ENCODE results near the gene DHRS7B.
A peak's percentile ranks its signal among the peaks of the same experiment; 100 is the strongest.

DHRS7B gene

GRCh38 chr17:21200590-21201297 lies 74.0 kb downstream of the DHRS7B start:
- TF ChIP-seq CTCF (conservative IDR thresholded peaks at IDR 0.05; ENCODE audit: low read depth) = no peak
- POLR2A ChIA-PET (ENCODE audit: low non-redundant PET) = no interaction called here
- CTCF ChIA-PET = no interaction called here
- DNase-seq (ENCODE audit: low spot score) = no peak
- peak overlapping the region; percentile 34 for H3K27ac ChIP-seq

GRCh38 chr17:21201298-21201595 lies 74.5 kb downstream of the DHRS7B start:
- no peak for TF ChIP-seq CTCF (conservative IDR thresholded peaks at IDR 0.05; ENCODE audit: low read depth)
- ChIA-PET CTCF (no interaction called here), POLR2A (ENCODE audit: low non-redundant PET) (no interaction called here)
- H3K27ac ChIP-seq = peak overlapping the region; percentile 34
- no peak for DNase-seq (ENCODE audit: low spot score)

- ChIA-PET POLR2A (ENCODE audit: low non-redundant PET) (no interaction called here), CTCF (interaction anchor here (0.6 kb wide), 1 partner anchor 75 kb away, joined by 4 read pairs; no protein-coding TSS in a partner anchor)
Measured at GRCh38 chr17:21201874-21202273, 75.1 kb downstream of the DHRS7B start.

GRCh38 chr17:21202512-21202911 lies 75.7 kb downstream of the DHRS7B start:
- H3K27ac ChIP-seq = no peak overlapping the region; the same call in 1 of the 2 replicates
- ChIA-PET POLR2A (ENCODE audit: low non-redundant PET) (no interaction called here), CTCF (no interaction called here)
- TF ChIP-seq CTCF (conservative IDR thresholded peaks at IDR 0.05; ENCODE audit: low read depth) = no peak
- DNase-seq (ENCODE audit: low spot score) = no peak

More at GRCh38 chr17:21201874-21202273, 75.1 kb downstream of the DHRS7B start:
- no peak for DNase-seq (ENCODE audit: low spot score)
- no peak for TF ChIP-seq CTCF (conservative IDR thresholded peaks at IDR 0.05; ENCODE audit: low read depth)
- H3K27ac ChIP-seq = peak overlapping the region; percentile 34

- ChIA-PET POLR2A (ENCODE audit: low non-redundant PET) (no interaction called here), CTCF (no interaction called here)
- DNase-seq (ENCODE audit: low spot score) = no peak
- peak overlapping the region; percentile 22 for H3K27ac ChIP-seq
- TF ChIP-seq CTCF (conservative IDR thresholded peaks at IDR 0.05; ENCODE audit: low read depth) = no peak
Measured at GRCh38 chr17:21204935-21205334, 78.2 kb downstream of the DHRS7B start.

- H3K27ac ChIP-seq = peak overlapping the region; percentile 20; the same call in 1 of the 2 replicates
- POLR2A ChIA-PET (ENCODE audit: low non-redundant PET) = no interaction called here
Measured at GRCh38 chr17:21208352-21208751, 81.6 kb downstream of the DHRS7B start.

More at GRCh38 chr17:21208352-21208751, 81.6 kb downstream of the DHRS7B start:
- CTCF ChIA-PET = interaction anchor here (0.6 kb wide), 1 partner anchor 70 kb away, joined by 3 read pairs; no protein-coding TSS in a partner anchor
- DNase-seq (ENCODE audit: low spot score) = no peak
- TF ChIP-seq CTCF (conservative IDR thresholded peaks at IDR 0.05; ENCODE audit: low read depth) = no peak
